OCI-LY3 (cell line): ENCODE measurements around the gene HPRT1.

Source experiments
- H2AFZ ChIP-seq: fragments of 200-600, 300-600 bp; shearing (Covaris generic); 2 replicates; pipeline ENCODE4 v1.6.0; 2014; ENCODE audit warnings: antibody characterized with exemption, low read depth, low read length
- H3K27ac ChIP-seq: fragments of 200-600, 300-600 bp; sonication (generic); 2 replicates; pipeline ENCODE4 v1.5.1; 2014; ENCODE audit warnings: mild to moderate bottlenecking, low read length, moderate library complexity, mixed read lengths
- H3K27me3 ChIP-seq: fragments of 200-600, 300-600 bp; sonication (generic); 2 replicates; pipeline ENCODE4 v1.6.1; 2014; ENCODE audit warnings: low read depth, low read length, mixed read lengths
- H3K36me3 ChIP-seq: fragments of 200-600, 300-600 bp; sonication (generic); replicated peaks from 2 replicates; pipeline ENCODE3; 2014; ENCODE audit warnings: low read depth, low read length, mixed read lengths
- H3K4me1 ChIP-seq: fragments of 300-600, 200-600 bp; sonication (generic); 2 replicates; pipeline ENCODE4 v1.6.1; 2014; ENCODE audit warnings: low read length, mixed read lengths
- H3K4me2 ChIP-seq: fragments of 200-600, 300-600 bp; sonication (generic); 2 replicates; pipeline ENCODE4 v1.6.1; 2014; ENCODE audit warnings: low read length, mixed read lengths
- H3K4me3 ChIP-seq: fragments of 300-600, 200-600 bp; sonication (generic); 2 replicates; pipeline ENCODE4 v1.5.1; 2014; ENCODE audit warnings: antibody characterized with exemption, mild to moderate bottlenecking, low read length, moderate library complexity
- H3K79me2 ChIP-seq: fragments of 300-600, 200-600 bp; shearing (Covaris generic); 2 replicates; pipeline ENCODE4 v1.6.1; 2014; ENCODE audit warnings: mild to moderate bottlenecking, low read length, mixed read lengths
- H3K9ac ChIP-seq: fragments of 300-600, 200-600 bp; shearing (Covaris generic); 2 replicates; pipeline ENCODE4 v1.6.0; 2014; ENCODE audit warnings: mild to moderate bottlenecking, low read length, moderate library complexity
- H3K9me3 ChIP-seq: fragments of 200-600, 300-600 bp; shearing (Covaris generic); 2 replicates; pipeline ENCODE4 v1.6.1; 2014; ENCODE audit warnings: low read length, mixed read lengths; ENCODE audit not compliant: insufficient read depth
- H4K20me1 ChIP-seq: fragments of 200-600, 300-600 bp; sonication (generic); 2 replicates; pipeline ENCODE4 v1.6.1; 2016; ENCODE audit warnings: low read length, mixed read lengths; ENCODE audit not compliant: insufficient read depth
- EZH2phosphoT487 ChIP-seq: fragments of 200-600 bp; shearing (Covaris generic); IDR thresholded peaks from 2 replicates; pipeline ENCODE4 v1.6.1; 2018; ENCODE audit warnings: antibody characterized with exemption, mixed run types, low read depth
- TF ChIP-seq, protein P1 (sequence below): fragments of 200-600, 300-600 bp; sonication (generic); IDR thresholded peaks from 2 replicates; pipeline ENCODE4 v1.5.1; 2014; ENCODE audit warnings: antibody characterized with exemption, low read length, low read depth

The HPRT1 gene

GRCh38 chrX:134454506-134454905 lies 5.5 kb upstream of the HPRT1 start:
- H3K4me2 ChIP-seq, result no peak overlapping the region
- no peak overlapping the region for H3K27ac ChIP-seq
- peaks cover 2% of the 10 kb centered on the region for H3K36me3 ChIP-seq
- H3K4me3 ChIP-seq, result no peak overlapping the region
- no peak overlapping the region for H3K9ac ChIP-seq
- no peaks in the 10 kb centered on the region for H3K27me3 ChIP-seq
- no peaks in the 10 kb centered on the region for H3K79me2 ChIP-seq
- H2AFZ ChIP-seq, result no peak overlapping the region
- no peaks in the 10 kb centered on the region for H3K4me1 ChIP-seq
- H3K9me3 ChIP-seq, result no peaks in the 10 kb centered on the region
- no peak for TF ChIP-seq EZH2phosphoT487
- TF ChIP-seq, protein P1, sequence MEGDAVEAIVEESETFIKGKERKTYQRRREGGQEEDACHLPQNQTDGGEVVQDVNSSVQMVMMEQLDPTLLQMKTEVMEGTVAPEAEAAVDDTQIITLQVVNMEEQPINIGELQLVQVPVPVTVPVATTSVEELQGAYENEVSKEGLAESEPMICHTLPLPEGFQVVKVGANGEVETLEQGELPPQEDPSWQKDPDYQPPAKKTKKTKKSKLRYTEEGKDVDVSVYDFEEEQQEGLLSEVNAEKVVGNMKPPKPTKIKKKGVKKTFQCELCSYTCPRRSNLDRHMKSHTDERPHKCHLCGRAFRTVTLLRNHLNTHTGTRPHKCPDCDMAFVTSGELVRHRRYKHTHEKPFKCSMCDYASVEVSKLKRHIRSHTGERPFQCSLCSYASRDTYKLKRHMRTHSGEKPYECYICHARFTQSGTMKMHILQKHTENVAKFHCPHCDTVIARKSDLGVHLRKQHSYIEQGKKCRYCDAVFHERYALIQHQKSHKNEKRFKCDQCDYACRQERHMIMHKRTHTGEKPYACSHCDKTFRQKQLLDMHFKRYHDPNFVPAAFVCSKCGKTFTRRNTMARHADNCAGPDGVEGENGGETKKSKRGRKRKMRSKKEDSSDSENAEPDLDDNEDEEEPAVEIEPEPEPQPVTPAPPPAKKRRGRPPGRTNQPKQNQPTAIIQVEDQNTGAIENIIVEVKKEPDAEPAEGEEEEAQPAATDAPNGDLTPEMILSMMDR, result no peak
- H4K20me1 ChIP-seq, result no peaks in the 10 kb centered on the region

DNA sequence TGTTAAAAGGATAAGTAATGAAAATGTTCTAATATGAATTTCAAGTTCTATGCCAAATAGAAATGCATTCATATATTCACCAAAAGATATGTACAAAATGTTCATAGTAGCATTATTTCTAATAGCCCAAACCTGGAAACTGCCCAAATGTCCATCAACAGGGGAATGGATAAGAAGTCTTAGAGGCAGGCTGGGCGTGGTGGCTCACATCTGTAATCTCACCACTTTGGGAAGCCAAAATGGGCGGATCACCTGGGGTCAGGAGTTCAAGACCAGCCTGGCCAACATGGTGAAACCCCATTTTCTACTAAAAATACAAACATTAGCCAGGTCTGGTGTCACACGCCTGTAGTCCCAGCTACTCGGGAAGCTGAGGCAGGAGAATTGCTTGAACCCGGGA lies 2.3 kb upstream of the HPRT1 start:
- Histone ChIP-seq H4K20me1 (no peaks in the 10 kb centered on the region), H3K4me1 (peaks cover 5% of the 10 kb centered on the region; the same call in 1 of the 2 replicates), H3K9ac (no peak overlapping the region), H3K4me3 (no peak overlapping the region), H3K4me2 (no peak overlapping the region), H3K27me3 (no peaks in the 10 kb centered on the region), H3K79me2 (peaks cover 20% of the 10 kb centered on the region), H3K36me3 (no peaks in the 10 kb centered on the region), H3K9me3 (no peaks in the 10 kb centered on the region), H3K27ac (no peak overlapping the region), H2AFZ (no peak overlapping the region)
- no peak for TF ChIP-seq EZH2phosphoT487
- TF ChIP-seq, protein P1, result no peak

- Histone ChIP-seq H2AFZ (no peak overlapping the region), H3K9ac (peak overlapping the region; percentile 70), H3K79me2 (peaks cover 39% of the 10 kb centered on the region), H3K27ac (no peak overlapping the region), H3K9me3 (no peaks in the 10 kb centered on the region), H4K20me1 (no peaks in the 10 kb centered on the region), H3K4me1 (peaks cover 5% of the 10 kb centered on the region; the same call in 1 of the 2 replicates), H3K27me3 (no peaks in the 10 kb centered on the region), H3K4me3 (peak overlapping the region; percentile 88), H3K36me3 (no peaks in the 10 kb centered on the region), H3K4me2 (peak overlapping the region; percentile 98)
- TF ChIP-seq, protein P1, result no peak
- no peak for TF ChIP-seq EZH2phosphoT487
Observed at GRCh38 chrX:134459683-134460004, 321 bp upstream of the HPRT1 start.

DNA sequence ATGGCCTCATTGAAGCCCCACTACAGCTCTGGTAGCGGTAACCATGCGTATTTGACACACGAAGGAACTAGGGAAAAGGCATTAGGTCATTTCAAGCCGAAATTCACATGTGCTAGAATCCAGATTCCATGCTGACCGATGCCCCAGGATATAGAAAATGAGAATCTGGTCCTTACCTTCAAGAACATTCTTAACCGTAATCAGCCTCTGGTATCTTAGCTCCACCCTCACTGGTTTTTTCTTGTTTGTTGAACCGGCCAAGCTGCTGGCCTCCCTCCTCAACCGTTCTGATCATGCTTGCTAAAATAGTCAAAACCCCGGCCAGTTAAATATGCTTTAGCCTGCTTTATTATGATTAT lies 876 bp downstream of the HPRT1 start:
- Histone ChIP-seq H3K36me3 (no peaks in the 10 kb centered on the region), H3K4me3 (peak overlapping the region; percentile 88), H3K27ac (no peak overlapping the region), H3K9ac (peak overlapping the region; percentile 76), H3K27me3 (no peaks in the 10 kb centered on the region), H3K79me2 (peaks cover 51% of the 10 kb centered on the region), H3K4me2 (peak overlapping the region; percentile 80), H2AFZ (no peak overlapping the region), H3K4me1 (peaks cover 5% of the 10 kb centered on the region; the same call in 1 of the 2 replicates), H4K20me1 (no peaks in the 10 kb centered on the region), H3K9me3 (no peaks in the 10 kb centered on the region)
- TF ChIP-seq, protein P1, result no peak
- TF ChIP-seq EZH2phosphoT487, result no peak
